Ramos (cell line): ENCODE results near the gene BCKDHB.
"Not testable (repeated sequence)": the region's sequence is repeated elsewhere in the genome, so short reads cannot be mapped to it uniquely, and the experiment has no call there.

Experiments
- in situ Hi-C: fragments of 300-500 bp; cut with MboI; formaldehyde crosslinking; loops from one replicate; pipeline ENCODE4 v1.14.3; 2022; ENCODE audit warnings: low sequenced_read_pairs; ENCODE audit not compliant: unreplicated experiment

Gene BCKDHB

DNA sequence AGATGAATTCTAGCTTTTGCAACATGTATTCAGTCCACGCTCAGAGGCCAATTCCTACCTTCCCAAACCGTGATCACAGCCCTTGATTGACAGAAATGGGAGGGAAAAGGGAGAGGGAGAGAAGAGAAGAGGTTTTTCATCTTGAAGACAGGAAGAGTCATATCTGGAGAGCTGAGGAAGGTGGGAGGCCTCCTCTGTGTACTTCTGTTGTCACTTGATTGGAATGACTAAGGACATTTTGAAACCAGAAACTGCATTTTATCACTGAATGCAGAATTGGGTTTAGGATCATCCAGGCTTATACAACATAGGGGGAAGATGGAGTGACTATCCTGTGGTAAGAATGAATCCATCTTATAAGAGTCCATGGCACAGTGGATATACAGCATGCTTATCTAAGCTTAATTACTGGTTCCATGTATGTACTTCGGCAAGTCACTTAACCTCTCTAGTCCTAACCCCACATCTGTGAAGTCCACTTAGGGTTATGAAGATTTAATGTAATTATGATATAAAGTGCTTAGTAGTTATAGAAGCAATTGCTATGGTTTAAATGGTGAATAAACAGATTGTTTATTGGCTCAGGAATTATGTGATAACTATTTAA lies 144.0 kb downstream of the BCKDHB start:
- in situ Hi-C loops = no loop called here

DNA sequence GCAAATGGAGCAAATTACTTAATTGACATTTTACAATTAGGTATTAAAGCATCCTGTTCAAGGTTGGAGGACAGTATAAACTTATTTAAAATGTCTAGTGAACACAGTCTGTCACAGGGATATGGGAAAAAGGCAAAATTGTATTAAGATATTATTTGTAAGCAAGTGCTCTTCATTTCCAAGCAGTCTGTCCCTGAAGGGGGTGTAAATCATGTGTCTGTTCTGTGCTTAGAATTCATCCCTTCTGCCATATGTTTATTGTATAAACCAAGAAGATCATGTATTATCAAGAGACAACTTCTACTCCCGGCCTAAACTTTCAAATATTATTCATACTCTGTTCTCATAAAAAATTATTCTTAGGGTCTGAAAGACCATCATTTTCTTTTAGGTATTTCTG lies 144.8 kb downstream of the BCKDHB start:
- in situ Hi-C loops = no loop called here

DNA sequence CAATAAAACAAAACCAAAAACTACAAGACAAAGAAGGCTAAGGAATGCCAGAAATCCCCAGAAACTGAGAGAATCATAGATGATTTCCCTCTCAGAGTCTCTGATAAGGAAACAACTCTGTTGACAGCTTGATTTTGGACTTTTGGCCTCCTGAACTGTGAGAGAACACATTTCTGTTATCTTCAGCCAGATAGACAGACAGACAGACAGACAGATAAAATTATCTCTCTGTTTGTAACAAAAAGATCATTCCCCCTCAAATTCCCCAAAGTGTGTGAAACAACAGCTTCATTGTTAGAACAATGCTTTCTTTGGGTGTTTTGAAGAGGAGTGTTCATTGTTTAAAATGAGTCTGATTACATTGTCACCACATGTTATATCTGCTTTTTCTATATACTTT lies 148.2 kb downstream of the BCKDHB start:
- in situ Hi-C loops = no loop called here

DNA sequence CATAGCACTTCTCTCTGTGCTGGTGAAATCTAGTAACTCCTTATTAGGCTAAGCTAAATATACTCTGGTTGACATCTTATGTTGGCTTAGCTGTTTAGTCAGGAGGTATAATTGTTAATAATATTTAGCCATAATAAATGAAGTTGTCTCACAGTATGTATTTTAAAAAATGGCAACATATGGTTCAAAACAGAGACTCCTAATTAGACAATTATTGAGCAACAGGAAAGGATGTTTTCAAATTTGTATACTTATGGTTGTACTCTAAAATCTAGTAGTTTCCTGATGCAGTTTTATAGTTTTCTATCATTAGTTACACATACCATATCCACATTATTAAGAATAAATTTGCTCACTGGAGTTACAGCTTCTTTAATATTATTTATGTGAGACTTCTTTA lies 150.2 kb downstream of the BCKDHB start:
- in situ Hi-C loops = no loop called here

DNA sequence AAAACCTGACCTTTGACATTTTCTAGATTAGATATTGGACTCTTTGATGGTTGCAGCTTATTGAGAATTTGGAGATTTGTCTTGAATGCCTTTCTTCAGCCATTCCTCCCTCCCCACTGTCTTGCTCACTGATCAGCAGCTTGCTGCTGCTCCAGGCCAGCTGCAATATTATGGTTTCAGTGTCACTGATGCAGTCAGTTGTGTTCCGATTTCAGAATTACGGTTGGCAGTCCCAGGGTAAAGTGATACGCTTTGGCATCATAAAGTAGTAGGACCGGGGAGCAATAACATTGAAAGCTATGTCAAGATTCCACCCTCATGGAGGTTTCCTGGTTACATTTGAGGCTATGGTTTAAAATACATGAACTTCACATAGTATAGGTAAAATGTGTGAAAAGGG lies 152.6 kb downstream of the BCKDHB start:
- in situ Hi-C loops = no loop called here

DNA sequence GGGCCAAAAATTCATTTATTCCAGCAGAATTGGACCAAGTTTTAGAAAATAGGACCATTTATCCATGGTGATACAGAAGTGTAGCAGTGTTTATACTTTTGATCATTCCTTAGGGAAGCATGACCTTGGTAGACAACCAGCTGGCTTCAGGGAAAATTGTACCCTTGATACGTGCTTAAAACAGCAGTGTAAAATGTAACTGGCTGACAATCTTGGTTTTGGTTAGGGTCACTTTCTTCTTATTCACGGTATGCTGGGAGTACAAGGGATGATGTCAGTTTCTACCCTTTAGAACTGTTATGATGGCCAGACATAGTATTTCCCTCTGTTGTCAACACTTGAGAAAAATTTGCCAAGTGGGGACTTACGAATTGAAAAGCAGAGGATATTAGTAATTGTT lies 157.1 kb downstream of the BCKDHB start:
- in situ Hi-C loops = no loop called here

DNA sequence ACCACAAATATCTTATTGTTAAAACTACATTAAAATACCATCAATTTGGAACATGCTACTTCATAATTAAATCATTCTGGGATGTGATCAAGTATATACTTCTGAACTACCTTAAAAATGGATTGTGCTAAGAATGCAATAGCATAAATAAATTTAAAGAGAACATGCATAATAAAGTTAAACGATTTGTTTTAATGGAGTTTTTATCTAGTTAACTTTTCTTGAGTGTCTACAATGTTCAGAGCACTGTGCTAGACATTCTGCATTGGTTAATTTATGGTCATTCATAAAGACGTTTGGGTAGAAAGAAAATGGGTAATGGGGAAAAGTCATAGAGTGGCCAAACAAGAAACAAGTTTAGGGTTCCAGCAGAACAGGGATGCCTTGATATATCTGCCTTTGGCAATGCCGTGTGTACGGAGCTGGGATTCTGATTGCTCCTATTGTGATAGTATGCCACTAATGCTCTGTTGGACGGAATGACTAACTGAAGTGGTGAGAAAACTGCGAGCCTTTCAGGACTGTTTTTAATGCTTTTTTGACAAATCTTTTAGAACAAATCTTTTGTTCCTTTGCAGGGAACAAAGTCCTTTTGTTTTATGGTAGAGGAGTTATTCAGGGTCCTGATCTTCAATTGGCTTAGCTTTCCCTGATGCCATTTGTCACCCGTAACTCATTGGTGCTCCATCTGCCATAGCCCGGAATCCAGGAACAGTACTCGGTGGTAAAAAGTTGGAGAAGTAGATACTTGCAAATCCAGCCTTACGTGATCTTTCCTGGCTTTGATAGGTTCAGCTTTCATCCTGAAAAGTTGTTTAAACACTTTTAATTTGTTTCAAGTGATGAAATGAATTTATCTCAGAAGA lies 162.6 kb downstream of the BCKDHB start:
- in situ Hi-C loops = no loop called here

DNA sequence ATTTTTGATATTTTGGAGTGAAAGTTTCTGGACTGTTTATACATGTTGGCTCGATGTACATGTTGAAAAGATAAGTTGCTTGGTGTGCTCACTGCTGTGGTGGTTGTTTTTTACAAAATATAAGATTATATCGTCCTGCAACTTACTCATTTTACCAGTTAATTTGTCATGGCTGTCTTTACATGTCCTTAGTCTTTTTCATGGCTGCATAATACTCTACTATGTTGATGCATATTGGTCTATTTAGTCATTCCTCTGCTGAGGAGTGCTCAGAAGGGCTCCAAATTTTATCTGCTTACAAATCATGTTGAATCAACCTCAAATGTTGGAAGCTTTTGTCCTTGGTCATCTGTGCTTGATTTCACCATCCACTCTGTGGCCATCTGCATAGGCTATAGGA lies 164.6 kb downstream of the BCKDHB start:
- in situ Hi-C loops = no loop called here

DNA sequence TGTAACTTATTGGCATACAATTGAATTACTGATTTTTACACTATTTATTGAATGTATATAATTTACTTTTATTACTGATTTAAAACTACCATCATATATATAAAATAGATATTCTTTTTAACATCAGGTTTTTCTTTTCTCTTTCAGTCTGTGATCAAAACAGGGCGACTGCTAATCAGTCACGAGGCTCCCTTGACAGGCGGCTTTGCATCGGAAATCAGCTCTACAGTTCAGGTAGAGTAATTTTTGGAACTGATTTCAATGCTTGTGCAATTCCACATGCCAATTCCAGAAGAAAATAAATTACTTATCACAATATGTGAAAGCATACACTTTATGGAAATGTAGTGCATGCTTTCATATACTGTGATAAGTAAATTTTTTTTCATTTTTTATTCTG lies 166.5 kb downstream of the BCKDHB start:
- in situ Hi-C loops = no loop called here

DNA sequence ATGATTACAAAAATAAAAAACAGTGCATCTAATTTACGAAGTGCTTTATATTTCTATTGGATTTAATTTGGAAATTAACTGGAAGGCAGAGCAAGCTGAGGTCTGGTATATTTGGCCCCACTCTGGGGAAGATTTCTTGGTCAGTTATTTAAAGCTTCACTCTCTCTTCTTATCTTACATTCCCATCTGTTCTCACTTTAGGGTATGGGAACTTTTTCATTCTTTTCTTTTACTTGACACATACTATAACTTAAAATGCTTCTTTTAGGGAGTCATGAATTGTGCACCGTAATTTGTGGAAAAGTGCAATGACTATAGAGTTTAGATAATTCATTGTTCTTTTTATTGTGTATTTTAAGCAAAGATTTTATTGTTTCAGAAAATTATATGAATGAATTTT lies 170.4 kb downstream of the BCKDHB start:
- in situ Hi-C loops = no loop called here

DNA sequence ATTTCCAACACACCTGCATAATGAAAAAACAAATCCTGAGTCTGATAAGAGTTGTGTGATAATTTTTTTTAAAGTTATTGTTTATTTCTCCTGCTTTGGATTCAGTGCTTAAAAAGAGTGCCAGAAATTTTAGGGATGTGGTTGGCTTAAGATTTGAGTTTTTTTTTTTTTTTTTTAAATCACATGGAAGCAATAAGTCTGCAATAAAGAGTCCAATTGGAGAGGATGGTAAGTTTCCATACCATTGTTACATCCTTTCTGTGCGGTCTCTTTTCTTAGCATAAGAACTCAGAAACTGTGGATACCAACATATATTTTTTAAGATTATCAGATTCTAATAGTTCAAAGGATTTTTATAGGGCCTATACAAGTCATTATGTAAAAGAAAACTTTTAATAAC lies 171.0 kb downstream of the BCKDHB start:
- in situ Hi-C loops = no loop called here

DNA sequence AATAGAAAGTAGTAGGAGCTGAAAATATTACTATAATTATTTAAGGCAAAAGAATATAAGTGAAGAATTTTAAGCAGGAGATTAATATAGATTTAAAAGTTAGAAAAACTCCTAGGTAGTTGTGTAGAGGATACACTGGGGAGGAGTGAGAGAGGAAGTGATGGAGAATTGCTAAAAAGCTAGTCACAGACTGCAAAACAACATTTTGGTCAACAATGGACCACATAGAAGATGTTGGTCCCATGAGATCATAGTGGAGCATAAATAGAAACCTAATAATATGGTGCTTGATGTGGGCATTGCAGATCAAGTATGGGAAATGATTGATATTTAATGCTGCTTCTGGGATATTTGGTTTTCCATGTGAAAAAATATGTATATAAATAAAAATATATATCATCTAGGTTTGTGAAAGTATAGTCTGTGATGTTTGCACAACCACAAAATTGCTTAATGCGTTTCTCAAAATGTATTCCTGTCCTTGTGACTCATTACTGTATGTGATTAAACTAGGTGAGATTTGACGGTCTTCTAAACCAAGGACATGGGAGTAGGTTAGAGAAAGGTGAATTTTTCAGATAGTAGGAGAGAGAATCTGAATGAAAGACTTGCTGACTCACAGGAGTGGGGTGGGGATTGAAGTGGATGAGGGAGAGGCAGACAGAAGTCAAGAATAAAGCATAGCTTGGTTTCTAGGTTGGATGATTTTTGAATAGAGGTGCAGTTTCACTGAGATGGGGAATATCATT lies 174.0 kb downstream of the BCKDHB start:
- in situ Hi-C loops = no loop called here

DNA sequence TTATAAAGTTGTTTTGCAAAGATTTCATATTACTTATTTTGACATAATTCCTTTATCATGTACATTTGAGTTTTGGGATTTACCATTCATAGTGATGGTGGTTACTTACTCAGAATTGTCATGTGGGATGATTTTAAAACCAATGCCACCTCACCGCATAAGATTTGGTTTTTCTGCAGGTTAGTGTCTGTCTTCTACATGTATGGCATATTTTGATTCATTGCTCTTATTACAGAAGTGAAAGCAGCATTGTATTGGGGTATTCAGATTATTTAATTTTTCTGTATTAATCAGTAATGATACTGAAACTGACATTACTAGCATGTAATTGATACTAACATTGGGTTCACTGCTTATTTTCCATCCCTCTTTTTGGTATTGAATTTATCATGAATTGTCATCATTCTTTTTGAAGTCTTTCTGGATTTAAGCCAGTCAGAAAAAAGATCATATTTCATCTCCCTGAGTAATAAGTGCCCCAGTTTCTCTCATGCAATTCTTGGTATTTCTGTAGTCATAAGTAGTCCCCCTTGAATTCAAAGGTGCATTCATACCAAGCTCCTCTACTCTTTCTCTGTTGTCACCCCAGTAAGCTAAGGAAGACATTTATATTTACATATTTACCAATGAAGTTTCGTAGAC lies 176.6 kb downstream of the BCKDHB start:
- in situ Hi-C loops = no loop called here

DNA sequence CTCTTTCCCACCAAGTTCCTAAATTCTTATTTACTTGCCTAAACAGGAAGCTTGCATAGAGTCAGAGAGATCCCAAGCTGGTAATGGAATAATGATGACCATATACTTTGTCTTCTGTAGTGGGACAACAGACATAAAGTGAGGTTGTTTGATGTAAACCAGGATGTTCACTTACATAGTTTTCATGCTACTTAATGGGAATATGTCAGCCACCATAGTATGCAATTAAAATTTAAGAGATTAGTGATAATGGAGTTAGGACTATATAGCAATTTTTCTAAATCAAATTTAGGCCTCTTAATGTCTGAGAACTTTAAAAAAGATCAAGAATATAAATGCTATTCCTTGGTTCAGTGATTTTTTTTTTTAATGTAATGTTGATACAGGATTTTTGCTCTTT lies 180.6 kb downstream of the BCKDHB start:
- in situ Hi-C loops = no loop called here

DNA sequence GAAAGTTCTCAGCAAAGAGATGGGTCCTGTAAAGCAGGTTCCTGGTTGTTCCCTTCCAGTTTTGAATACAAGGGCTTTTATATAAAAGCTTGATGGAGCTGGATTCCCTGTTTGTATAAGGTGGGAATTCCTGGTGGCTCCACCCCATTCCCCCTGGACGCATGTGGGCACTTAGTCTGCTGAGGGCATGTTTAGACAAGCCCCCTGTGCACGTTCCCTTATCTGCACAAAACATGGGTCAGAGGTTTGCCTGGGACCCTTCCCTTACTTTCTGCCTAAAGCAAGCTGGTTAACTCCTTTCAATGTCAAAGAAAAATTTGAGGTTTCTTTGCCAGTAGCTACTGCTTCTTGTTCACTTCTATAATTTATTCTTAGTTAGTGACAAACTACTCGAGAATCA lies 181.1 kb downstream of the BCKDHB start:
- in situ Hi-C loops = no loop called here

DNA sequence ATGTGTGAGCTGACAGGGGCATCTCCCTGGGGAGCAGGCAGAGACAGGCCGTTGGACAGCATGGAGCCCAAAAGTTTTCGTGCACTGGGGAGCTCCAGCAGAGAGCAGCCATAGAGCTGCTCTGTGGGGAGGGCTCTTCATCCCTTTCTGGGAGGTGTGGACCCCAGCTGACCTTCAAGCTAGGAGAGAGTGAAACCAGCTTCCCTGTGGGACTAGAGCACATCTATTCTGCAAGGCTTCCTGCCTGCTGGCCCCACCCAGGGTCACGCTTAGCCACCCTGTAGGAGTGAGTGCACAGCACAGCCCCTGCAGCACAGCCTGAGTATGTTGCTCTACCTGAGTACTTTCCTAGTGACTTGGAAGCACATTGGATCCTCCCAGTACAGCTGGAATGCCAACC lies 183.3 kb downstream of the BCKDHB start:
- in situ Hi-C loops = no loop called here

DNA sequence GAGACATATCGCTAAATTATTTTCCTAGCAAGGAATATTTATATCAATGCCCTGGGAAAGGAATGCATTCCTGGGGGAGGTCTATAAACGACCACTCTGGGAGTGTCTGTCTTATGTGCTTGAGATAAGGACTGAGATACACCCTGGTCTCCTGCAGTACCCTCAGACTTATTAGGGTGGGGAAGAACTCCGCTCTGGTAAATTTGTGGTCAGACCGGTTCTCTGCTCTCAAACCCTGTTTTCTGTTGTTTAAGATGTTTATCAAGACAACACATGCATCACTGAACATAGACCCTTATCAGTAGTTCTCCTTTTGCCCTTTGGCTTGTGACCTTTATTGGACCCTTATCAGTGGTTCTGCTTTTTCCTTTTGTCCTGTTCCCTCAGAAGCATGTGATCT lies 188.1 kb downstream of the BCKDHB start:
- in situ Hi-C loops = not testable (repeated sequence)

DNA sequence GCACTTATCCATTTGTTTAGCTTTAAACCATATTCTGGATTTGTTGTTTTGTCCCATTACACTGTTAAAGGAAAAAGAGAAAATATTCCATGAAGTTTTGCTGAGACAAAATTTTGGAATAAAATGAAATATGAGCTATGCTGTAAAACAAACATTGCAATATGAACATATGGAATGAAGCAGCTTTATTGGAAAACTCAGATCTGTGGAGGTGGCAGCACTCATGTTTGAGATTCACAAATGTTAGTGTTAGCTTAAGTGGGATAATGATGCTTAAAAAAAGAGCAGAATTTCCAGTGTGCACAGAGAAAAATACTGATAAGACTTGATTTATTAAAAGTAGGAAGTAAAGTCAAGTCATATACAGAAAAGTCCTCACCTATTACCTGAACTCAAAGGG lies 196.2 kb downstream of the BCKDHB start:
- in situ Hi-C loops = no loop called here

DNA sequence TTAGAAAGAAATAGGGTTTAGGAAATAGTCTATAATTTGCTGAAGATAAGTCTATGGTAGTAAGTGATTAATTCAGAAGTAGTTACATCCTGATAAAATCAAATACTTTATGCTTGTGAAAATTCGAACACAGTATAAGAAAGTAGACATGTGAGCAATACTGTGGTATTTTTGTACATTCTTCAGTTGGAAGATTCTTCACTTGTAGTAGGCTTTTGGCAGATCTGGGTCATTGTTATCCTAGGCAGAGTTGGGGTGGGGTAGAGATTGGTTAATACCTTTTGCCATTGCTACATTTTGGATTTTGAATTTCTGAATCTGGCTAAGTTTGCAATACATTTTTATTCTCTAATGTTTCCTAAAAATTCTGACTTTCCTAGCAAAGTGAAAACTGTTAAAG lies 197.5 kb downstream of the BCKDHB start:
- in situ Hi-C loops = no loop called here

DNA sequence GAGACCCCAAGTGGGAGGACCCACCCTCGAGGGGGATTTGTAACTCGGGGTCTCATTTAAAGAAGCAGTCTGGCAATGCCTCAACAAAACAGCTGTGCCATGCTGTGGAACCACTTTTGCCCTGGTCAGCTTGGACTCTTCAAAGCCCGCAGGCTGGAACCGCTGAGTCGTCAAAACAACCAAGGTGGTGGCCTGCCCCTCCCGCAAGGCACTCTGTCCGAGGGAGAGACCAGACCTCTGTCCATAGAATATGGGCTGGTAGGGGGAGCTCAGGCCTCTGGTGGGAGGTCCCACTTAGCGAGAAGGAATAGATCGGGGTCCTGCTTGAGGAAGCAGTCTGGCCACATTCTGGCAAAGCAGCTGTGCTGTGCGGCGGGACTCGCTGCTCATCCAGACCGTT lies 208.1 kb downstream of the BCKDHB start:
- in situ Hi-C loops = no loop called here

DNA sequence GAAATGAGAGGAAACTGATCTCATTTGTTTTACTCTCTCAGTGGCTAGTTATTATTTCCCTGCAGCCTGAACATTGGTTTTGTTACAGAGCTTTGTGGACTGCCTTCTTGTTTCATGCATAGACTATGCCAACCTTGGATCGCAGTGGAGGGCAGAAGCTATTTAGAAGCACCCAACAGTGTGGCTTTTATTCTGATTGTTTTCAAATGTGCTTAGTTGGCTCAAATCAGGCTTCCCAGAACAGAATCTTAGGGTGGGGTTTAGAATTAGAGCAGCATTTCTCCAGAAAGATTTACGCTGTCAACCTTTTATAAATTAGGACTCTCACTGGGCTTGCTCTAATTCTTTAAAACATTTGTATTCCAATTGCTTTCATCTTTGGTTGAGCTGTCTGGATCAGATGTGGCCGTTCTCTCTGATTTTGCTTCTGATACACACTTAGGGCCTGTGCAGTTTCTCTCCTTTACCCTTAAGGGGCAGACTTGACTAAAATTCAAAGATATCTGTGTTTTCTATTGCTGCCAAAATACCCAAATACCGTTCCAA lies 210.3 kb downstream of the BCKDHB start:
- in situ Hi-C loops = no loop called here
